HepG2 (cell line): Measurements from ENCODE around the gene CAPZB. TPM values are rescaled to one million over a fixed set of nuclear protein-coding genes. Genes with fewer than 3 reads are reported as not detected.

Experiments used
- BORCS8-MEF2B ChIP-seq: sonication (generic); formaldehyde crosslinking; IDR thresholded peaks from 2 replicates; pipeline ENCODE4 v1.8.0; 2022; ENCODE audit warnings: mild to moderate bottlenecking, missing genetic modification reagents
- FOSL2 ChIP-seq: sonication (generic); formaldehyde crosslinking; IDR thresholded peaks from 2 replicates; pipeline ENCODE4 v1.4.0; 2020; ENCODE audit warnings: missing genetic modification reagents
- FOXK2 ChIP-seq: fragments of 450-650 bp; IDR thresholded peaks from 2 replicates; pipeline ENCODE4 v1.6.1; 2016
- MATR3 ChIP-seq: sonication (generic); formaldehyde crosslinking; IDR thresholded peaks from 2 replicates; pipeline ENCODE4 v1.4.0; 2020; ENCODE audit warnings: missing genetic modification reagents
- NFIB ChIP-seq: sonication (generic); formaldehyde crosslinking; IDR thresholded peaks from 2 replicates; pipeline ENCODE4 v1.9.0; 2021; ENCODE audit warnings: missing genetic modification reagents, mild to moderate bottlenecking, borderline replicate concordance
- SMAD1 ChIP-seq: sonication (generic); formaldehyde crosslinking; IDR thresholded peaks from 2 replicates; pipeline ENCODE4 v1.4.0; 2020; ENCODE audit warnings: missing genetic modification reagents, low read depth, mild to moderate bottlenecking, borderline replicate concordance
- SSRP1 ChIP-seq: IDR thresholded peaks from 2 replicates; pipeline ENCODE4 v1.6.1; 2016; ENCODE audit warnings: control low read depth
- ZNF30 ChIP-seq: sonication (generic); formaldehyde crosslinking; IDR thresholded peaks from 2 replicates; pipeline ENCODE4 v1.5.0; 2020; ENCODE audit warnings: mild to moderate bottlenecking, missing genetic modification reagents
- ZNF615 ChIP-seq: sonication (generic); formaldehyde crosslinking; IDR thresholded peaks from 2 replicates; pipeline ENCODE4 v1.5.0; 2020; ENCODE audit warnings: mild to moderate bottlenecking, missing genetic modification reagents, borderline replicate concordance
- ZNF652 ChIP-seq: IDR thresholded peaks from 2 replicates; pipeline ENCODE4 v1.6.1; 2016; ENCODE audit warnings: low read depth, borderline replicate concordance
- polyA plus RNA-seq, 8 experiments: library from polyadenylated mRNA; depleted of rRNA in 3 of 8; stranded (reverse) in 7 of 8; unstranded in 1 of 8; fragments of >200 nt; fragmentation: Illumina TruSeq in 4 of 8; extraction: Trizol in 4 of 8; gene quantifications; 2 replicates each; pipeline versions ENCODE4 v1.2.1 to v1.2.3, GENCODE V29; 2011 to 2016; ENCODE audit warnings: low read depth in 4 of 8, missing spikeins in 1 of 8, mixed read lengths in 1 of 8; ENCODE audit not compliant: insufficient read depth in 1 of 8
- total RNA-seq, 5 experiments: library from RNA; depleted of rRNA; stranded (reverse); fragments of >200 nt; fragmentation: Illumina TruSeq; extraction: Trizol; gene quantifications; 2 replicates each; pipeline ENCODE4 v1.2.3, GENCODE V29; 2016; ENCODE audit warnings: low read depth in 1 of 5
- TF ChIP-seq, protein P1 (sequence below): sonication (generic); formaldehyde crosslinking; IDR thresholded peaks from 2 replicates; pipeline ENCODE4 v1.5.0; 2020; ENCODE audit warnings: mild to moderate bottlenecking, missing genetic modification reagents, borderline replicate concordance
- TF ChIP-seq, protein P2 (sequence below): sonication (generic); formaldehyde crosslinking; IDR thresholded peaks from 2 replicates; pipeline ENCODE4 v1.5.0; 2020; ENCODE audit warnings: mild to moderate bottlenecking, low read depth, missing genetic modification reagents, borderline replicate concordance
- TF ChIP-seq, protein P3 (sequence below): sonication (generic); formaldehyde crosslinking; conservative IDR thresholded peaks from 2 replicates; pipeline ENCODE4 v1.8.1; 2023; ENCODE audit warnings: missing genetic modification reagents
- TF ChIP-seq, protein P4 (sequence below): sonication (generic); formaldehyde crosslinking; IDR thresholded peaks from 2 replicates; pipeline ENCODE4; 2020; ENCODE audit warnings: missing genetic modification reagents, mild to moderate bottlenecking, borderline replicate concordance
- TF ChIP-seq, protein P5 (sequence below): sonication (generic); formaldehyde crosslinking; IDR thresholded peaks from 2 replicates; pipeline ENCODE4 v1.4.0; 2020; ENCODE audit warnings: missing genetic modification reagents
- TF ChIP-seq, protein P6 (sequence below): sonication (generic); formaldehyde crosslinking; IDR thresholded peaks from 2 replicates; pipeline ENCODE4 v1.5.0; 2020; ENCODE audit warnings: missing genetic modification reagents, mild to moderate bottlenecking, borderline replicate concordance

CAPZB gene
- total and polyA plus RNA-seq, 2 of the 13 experiments (the other 11 are each of a cell fraction or from before 2014, with no cell fraction given) = 58.9 to 76.9 TPM

DNA sequence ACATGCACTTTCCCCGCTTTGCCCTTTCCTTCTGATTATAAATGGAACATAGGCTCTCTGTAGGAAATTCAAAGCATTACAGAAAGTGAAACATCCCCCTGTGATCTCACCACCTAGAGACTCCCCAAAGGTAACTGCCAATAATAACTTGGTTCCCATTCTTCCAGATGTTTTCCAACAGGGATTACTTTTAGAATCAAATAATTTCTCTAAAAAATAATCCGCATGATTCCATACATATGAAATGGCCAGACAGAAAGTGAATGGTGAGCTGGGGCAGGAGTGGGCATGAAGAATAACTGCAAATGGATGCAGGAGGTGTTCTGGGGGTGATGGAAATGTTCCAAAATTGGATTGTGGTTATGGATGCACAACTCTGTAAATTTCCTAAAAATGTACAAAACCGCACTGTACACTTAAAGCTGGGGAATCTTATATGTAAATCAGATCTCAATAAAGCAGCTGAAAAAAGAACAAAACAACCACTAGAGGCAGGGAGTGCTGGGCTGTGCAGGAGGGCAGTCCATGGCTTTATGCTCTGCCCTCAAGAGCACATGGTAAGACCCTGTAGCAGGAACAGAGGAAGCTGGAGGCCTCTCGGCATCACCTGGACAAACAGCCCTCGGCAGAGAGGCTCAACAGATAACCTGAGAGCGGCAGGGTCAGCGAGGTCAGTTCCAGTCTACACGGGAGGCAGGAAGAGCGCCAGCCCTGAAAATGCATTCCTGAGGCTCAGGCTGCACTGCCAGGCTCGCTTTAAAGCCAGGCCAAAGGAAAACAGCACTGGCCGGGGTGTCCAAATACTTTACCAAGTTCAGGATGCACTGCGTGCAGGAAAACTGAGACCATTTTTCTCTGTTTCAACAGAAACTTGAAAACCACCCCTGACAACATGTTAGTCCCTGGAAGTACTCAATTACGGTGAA lies 39.7 kb downstream of the CAPZB start (continued):
- TF ChIP-seq, protein P1, sequence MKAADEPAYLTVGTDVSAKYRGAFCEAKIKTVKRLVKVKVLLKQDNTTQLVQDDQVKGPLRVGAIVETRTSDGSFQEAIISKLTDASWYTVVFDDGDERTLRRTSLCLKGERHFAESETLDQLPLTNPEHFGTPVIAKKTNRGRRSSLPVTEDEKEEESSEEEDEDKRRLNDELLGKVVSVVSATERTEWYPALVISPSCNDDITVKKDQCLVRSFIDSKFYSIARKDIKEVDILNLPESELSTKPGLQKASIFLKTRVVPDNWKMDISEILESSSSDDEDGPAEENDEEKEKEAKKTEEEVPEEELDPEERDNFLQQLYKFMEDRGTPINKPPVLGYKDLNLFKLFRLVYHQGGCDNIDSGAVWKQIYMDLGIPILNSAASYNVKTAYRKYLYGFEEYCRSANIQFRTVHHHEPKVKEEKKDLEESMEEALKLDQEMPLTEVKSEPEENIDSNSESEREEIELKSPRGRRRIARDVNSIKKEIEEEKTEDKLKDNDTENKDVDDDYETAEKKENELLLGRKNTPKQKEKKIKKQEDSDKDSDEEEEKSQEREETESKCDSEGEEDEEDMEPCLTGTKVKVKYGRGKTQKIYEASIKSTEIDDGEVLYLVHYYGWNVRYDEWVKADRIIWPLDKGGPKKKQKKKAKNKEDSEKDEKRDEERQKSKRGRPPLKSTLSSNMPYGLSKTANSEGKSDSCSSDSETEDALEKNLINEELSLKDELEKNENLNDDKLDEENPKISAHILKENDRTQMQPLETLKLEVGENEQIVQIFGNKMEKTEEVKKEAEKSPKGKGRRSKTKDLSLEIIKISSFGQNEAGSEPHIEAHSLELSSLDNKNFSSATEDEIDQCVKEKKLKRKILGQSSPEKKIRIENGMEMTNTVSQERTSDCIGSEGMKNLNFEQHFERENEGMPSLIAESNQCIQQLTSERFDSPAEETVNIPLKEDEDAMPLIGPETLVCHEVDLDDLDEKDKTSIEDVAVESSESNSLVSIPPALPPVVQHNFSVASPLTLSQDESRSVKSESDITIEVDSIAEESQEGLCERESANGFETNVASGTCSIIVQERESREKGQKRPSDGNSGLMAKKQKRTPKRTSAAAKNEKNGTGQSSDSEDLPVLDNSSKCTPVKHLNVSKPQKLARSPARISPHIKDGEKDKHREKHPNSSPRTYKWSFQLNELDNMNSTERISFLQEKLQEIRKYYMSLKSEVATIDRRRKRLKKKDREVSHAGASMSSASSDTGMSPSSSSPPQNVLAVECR = peak; percentile 85; the same call in 1 of the 2 replicates
- no peak for TF ChIP-seq SMAD1 (CRISPR knock-in tag)
- TF ChIP-seq, protein P2, sequence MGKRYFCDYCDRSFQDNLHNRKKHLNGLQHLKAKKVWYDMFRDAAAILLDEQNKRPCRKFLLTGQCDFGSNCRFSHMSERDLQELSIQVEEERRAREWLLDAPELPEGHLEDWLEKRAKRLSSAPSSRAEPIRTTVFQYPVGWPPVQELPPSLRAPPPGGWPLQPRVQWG (CRISPR knock-in tag) = no peak
- peak; percentile 72 for TF ChIP-seq FOSL2 (CRISPR knock-in tag)
- TF ChIP-seq NFIB (CRISPR knock-in tag) = no peak
- no peak; the same call in 1 of the 2 replicates for TF ChIP-seq FOXK2
- no peak for TF ChIP-seq ZNF652 (CRISPR knock-in tag)
- no peak for TF ChIP-seq MATR3 (CRISPR knock-in tag)
- TF ChIP-seq, protein P3, sequence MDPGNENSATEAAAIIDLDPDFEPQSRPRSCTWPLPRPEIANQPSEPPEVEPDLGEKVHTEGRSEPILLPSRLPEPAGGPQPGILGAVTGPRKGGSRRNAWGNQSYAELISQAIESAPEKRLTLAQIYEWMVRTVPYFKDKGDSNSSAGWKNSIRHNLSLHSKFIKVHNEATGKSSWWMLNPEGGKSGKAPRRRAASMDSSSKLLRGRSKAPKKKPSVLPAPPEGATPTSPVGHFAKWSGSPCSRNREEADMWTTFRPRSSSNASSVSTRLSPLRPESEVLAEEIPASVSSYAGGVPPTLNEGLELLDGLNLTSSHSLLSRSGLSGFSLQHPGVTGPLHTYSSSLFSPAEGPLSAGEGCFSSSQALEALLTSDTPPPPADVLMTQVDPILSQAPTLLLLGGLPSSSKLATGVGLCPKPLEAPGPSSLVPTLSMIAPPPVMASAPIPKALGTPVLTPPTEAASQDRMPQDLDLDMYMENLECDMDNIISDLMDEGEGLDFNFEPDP (CRISPR knock-in tag) = no peak
- TF ChIP-seq, protein P4, sequence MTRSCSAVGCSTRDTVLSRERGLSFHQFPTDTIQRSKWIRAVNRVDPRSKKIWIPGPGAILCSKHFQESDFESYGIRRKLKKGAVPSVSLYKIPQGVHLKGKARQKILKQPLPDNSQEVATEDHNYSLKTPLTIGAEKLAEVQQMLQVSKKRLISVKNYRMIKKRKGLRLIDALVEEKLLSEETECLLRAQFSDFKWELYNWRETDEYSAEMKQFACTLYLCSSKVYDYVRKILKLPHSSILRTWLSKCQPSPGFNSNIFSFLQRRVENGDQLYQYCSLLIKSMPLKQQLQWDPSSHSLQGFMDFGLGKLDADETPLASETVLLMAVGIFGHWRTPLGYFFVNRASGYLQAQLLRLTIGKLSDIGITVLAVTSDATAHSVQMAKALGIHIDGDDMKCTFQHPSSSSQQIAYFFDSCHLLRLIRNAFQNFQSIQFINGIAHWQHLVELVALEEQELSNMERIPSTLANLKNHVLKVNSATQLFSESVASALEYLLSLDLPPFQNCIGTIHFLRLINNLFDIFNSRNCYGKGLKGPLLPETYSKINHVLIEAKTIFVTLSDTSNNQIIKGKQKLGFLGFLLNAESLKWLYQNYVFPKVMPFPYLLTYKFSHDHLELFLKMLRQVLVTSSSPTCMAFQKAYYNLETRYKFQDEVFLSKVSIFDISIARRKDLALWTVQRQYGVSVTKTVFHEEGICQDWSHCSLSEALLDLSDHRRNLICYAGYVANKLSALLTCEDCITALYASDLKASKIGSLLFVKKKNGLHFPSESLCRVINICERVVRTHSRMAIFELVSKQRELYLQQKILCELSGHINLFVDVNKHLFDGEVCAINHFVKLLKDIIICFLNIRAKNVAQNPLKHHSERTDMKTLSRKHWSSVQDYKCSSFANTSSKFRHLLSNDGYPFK (CRISPR knock-in tag) = no peak; the same call in 1 of the 2 replicates
- TF ChIP-seq SSRP1 = 0 out of 2 replicates have a peak, but pooled peaks have one; percentile 66
- 0 out of 2 replicates have a peak, but pooled peaks have one; percentile 28 for TF ChIP-seq BORCS8-MEF2B
- TF ChIP-seq, protein P5, sequence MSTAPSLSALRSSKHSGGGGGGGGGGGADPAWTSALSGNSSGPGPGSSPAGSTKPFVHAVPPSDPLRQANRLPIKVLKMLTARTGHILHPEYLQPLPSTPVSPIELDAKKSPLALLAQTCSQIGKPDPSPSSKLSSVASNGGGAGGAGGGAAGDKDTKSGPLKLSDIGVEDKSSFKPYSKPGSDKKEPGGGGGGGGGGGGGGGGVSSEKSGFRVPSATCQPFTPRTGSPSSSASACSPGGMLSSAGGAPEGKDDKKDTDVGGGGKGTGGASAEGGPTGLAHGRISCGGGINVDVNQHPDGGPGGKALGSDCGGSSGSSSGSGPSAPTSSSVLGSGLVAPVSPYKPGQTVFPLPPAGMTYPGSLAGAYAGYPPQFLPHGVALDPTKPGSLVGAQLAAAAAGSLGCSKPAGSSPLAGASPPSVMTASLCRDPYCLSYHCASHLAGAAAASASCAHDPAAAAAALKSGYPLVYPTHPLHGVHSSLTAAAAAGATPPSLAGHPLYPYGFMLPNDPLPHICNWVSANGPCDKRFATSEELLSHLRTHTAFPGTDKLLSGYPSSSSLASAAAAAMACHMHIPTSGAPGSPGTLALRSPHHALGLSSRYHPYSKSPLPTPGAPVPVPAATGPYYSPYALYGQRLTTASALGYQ = peak; percentile 83
- TF ChIP-seq, protein P6, sequence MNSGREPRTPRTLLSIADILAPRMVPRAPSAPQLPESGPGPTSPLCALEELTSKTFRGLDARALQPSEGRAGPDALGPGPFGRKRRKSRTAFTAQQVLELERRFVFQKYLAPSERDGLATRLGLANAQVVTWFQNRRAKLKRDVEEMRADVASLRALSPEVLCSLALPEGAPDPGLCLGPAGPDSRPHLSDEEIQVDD (CRISPR knock-in tag) = no peak
- TF ChIP-seq ZNF615 (CRISPR knock-in tag) = no peak
- no peak for TF ChIP-seq ZNF30 (CRISPR knock-in tag)
